ENCODE results near the gene WRAP73. TPM values are rescaled to one million over a fixed set of nuclear protein-coding genes. Genes with fewer than 3 reads are reported as not detected.

The WRAP73 gene
- total and polyA plus RNA-seq, 2 experiments from 2014 or later, result 22.6 to 43.3 TPM

DNA sequence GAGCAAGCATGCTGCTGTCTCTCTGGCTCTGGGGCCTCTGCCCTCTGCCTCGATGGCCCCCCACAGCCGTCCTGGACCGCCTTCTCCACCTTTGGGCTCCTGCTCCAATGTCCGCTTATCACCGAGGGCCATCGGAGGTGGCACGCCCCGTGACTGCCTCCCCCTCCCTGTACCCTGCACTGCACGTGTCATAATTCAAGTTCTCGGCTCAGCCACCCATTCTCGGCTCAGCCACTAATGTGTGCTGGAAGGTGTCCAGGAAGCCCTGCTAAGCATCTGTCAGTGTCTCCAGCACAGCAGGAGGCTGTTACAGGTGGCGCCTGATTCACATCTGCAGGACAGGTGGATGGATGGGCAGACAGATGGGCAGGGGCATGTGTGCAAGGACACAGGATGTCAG lies 47.9 kb upstream of the WRAP73 start (continued):
- TF ChIP-seq, protein P1, sequence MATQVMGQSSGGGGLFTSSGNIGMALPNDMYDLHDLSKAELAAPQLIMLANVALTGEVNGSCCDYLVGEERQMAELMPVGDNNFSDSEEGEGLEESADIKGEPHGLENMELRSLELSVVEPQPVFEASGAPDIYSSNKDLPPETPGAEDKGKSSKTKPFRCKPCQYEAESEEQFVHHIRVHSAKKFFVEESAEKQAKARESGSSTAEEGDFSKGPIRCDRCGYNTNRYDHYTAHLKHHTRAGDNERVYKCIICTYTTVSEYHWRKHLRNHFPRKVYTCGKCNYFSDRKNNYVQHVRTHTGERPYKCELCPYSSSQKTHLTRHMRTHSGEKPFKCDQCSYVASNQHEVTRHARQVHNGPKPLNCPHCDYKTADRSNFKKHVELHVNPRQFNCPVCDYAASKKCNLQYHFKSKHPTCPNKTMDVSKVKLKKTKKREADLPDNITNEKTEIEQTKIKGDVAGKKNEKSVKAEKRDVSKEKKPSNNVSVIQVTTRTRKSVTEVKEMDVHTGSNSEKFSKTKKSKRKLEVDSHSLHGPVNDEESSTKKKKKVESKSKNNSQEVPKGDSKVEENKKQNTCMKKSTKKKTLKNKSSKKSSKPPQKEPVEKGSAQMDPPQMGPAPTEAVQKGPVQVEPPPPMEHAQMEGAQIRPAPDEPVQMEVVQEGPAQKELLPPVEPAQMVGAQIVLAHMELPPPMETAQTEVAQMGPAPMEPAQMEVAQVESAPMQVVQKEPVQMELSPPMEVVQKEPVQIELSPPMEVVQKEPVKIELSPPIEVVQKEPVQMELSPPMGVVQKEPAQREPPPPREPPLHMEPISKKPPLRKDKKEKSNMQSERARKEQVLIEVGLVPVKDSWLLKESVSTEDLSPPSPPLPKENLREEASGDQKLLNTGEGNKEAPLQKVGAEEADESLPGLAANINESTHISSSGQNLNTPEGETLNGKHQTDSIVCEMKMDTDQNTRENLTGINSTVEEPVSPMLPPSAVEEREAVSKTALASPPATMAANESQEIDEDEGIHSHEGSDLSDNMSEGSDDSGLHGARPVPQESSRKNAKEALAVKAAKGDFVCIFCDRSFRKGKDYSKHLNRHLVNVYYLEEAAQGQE (IDR thresholded peaks at IDR 0.05; ENCODE audit: unreplicated experiment), result no peak
- no peak for TF ChIP-seq ZNF114 (CRISPR knock-in tag; IDR thresholded peaks at IDR 0.05)
- no peak for TF ChIP-seq NANOG (IDR thresholded peaks at IDR 0.05; ENCODE audit: borderline replicate concordance)
- TF ChIP-seq EZH2phosphoT487 (IDR thresholded peaks at IDR 0.05; ENCODE audit: unreplicated experiment), result no peak
- TF ChIP-seq JUNB (IDR thresholded peaks at IDR 0.05; ENCODE audit: unreplicated experiment), result no peak
- no peak for TF ChIP-seq POLR2AphosphoS5 (IDR thresholded peaks at IDR 0.05; ENCODE audit: low read depth)

DNA sequence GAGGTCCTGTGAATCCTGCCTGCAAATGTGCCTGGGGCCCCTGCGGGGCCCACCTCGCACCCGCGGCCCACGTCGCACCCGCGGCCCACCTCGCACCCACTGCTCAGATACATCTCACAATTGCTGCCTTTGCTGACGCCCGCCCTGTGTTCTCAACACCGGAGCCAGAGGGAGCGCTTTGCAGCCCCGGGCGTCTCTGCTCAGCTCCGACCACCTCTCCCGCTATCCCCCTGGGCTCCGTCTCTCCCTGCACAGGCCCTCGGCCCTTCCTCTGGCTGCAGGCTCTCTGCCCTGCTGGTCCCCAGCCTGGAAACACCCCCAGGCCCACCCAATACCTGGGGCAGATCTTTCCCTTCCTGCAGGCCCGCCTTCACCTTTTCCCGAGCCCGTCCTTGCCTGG lies 47.2 kb upstream of the WRAP73 start:
- H3K36me3 ChIP-seq (ENCODE audit: insufficient read depth), result no peaks in the 10 kb centered on the region
- H3K79me2 ChIP-seq (replicated peaks; ENCODE audit: insufficient read depth), result no peaks in the 10 kb centered on the region
- no peaks in the 10 kb centered on the region for H3F3A ChIP-seq (replicated peaks; ENCODE audit: low read depth)
- Mint-ChIP-seq H3K27ac (no peak overlapping the region), H3K9me3 (no peaks in the 10 kb centered on the region; the same call in 2 of the 3 replicates), H3K27me3 (ENCODE audit: insufficient read depth, low read depth, poor library complexity) (peaks cover 24% of the 10 kb centered on the region), H3K4me1 (peaks cover 7% of the 10 kb centered on the region; the same call in 2 of the 3 replicates), H3K36me3 (ENCODE audit: low read depth) (no peaks in the 10 kb centered on the region), H3K4me3 (no peak overlapping the region)
- H3K27ac ChIP-seq (ENCODE audit: low read depth), result no peak overlapping the region
- no peaks in the 10 kb centered on the region for H3K27me3 ChIP-seq (ENCODE audit: insufficient read depth)
- no peaks in the 10 kb centered on the region for H3K4me1 ChIP-seq (ENCODE audit: insufficient read depth)
- no peak for ATAC-seq
- no peak for DNase-seq (ENCODE audit: low spot score)
- H3K4me3 ChIP-seq, result no peak overlapping the region
- no peaks in the 10 kb centered on the region for H3K9me2 ChIP-seq (ENCODE audit: insufficient read depth)
- H4K20me1 ChIP-seq (replicated peaks; ENCODE audit: insufficient read depth), result no peaks in the 10 kb centered on the region
- no peak overlapping the region for H2AFZ ChIP-seq
- TF ChIP-seq ZNF331 (CRISPR knock-in tag; IDR thresholded peaks at IDR 0.05; ENCODE audit: low read depth) (no peak), CREB1 (CRISPR knock-in tag; IDR thresholded peaks at IDR 0.05; ENCODE audit: low read depth) (no peak), POLR2AphosphoS5 (IDR thresholded peaks at IDR 0.05; ENCODE audit: low read depth) (no peak)
- TF ChIP-seq, protein P2, sequence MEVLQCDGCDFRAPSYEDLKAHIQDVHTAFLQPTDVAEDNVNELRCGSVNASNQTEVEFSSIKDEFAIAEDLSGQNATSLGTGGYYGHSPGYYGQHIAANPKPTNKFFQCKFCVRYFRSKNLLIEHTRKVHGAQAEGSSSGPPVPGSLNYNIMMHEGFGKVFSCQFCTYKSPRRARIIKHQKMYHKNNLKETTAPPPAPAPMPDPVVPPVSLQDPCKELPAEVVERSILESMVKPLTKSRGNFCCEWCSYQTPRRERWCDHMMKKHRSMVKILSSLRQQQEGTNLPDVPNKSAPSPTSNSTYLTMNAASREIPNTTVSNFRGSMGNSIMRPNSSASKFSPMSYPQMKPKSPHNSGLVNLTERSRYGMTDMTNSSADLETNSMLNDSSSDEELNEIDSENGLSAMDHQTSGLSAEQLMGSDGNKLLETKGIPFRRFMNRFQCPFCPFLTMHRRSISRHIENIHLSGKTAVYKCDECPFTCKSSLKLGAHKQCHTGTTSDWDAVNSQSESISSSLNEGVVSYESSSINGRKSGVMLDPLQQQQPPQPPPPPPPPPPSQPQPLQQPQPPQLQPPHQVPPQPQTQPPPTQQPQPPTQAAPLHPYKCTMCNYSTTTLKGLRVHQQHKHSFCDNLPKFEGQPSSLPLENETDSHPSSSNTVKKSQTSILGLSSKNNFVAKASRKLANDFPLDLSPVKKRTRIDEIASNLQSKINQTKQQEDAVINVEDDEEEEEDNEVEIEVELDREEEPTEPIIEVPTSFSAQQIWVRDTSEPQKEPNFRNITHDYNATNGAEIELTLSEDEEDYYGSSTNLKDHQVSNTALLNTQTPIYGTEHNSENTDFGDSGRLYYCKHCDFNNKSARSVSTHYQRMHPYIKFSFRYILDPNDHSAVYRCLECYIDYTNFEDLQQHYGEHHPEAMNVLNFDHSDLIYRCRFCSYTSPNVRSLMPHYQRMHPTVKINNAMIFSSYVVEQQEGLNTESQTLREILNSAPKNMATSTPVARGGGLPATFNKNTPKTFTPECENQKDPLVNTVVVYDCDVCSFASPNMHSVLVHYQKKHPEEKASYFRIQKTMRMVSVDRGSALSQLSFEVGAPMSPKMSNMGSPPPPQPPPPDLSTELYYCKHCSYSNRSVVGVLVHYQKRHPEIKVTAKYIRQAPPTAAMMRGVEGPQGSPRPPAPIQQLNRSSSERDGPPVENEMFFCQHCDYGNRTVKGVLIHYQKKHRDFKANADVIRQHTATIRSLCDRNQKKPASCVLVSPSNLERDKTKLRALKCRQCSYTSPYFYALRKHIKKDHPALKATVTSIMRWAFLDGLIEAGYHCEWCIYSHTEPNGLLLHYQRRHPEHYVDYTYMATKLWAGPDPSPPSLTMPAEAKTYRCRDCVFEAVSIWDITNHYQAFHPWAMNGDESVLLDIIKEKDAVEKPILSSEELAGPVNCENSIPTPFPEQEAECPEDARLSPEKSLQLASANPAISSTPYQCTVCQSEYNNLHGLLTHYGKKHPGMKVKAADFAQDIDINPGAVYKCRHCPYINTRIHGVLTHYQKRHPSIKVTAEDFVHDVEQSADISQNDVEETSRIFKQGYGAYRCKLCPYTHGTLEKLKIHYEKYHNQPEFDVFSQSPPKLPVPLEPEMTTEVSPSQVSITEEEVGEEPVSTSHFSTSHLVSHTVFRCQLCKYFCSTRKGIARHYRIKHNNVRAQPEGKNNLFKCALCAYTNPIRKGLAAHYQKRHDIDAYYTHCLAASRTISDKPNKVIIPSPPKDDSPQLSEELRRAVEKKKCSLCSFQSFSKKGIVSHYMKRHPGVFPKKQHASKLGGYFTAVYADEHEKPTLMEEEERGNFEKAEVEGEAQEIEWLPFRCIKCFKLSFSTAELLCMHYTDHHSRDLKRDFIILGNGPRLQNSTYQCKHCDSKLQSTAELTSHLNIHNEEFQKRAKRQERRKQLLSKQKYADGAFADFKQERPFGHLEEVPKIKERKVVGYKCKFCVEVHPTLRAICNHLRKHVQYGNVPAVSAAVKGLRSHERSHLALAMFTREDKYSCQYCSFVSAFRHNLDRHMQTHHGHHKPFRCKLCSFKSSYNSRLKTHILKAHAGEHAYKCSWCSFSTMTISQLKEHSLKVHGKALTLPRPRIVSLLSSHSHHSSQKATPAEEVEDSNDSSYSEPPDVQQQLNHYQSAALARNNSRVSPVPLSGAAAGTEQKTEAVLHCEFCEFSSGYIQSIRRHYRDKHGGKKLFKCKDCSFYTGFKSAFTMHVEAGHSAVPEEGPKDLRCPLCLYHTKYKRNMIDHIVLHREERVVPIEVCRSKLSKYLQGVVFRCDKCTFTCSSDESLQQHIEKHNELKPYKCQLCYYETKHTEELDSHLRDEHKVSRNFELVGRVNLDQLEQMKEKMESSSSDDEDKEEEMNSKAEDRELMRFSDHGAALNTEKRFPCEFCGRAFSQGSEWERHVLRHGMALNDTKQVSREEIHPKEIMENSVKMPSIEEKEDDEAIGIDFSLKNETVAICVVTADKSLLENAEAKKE (CRISPR knock-in tag; IDR thresholded peaks at IDR 0.05), result no peak
- TF ChIP-seq, protein P1 (IDR thresholded peaks at IDR 0.05; ENCODE audit: unreplicated experiment), result no peak
- no peak overlapping the region for H3K4me2 ChIP-seq

Measured in GM23338 (cell line).